BJ (cell line): ENCODE data around the gene LCN10. TPM values are rescaled to one million over a fixed set of nuclear protein-coding genes. Genes with fewer than 3 reads are reported as not detected.

Experiments used
- CTCF ChIA-PET: fragments of 350-600 bp; formaldehyde crosslinking; extraction: SDS; loops from one replicate; lab custom pipeline; 2021; ENCODE audit warnings: antibody characterized with exemption, inconsistent platforms; lab: Yijun Ruan, JAX
- POLR2A ChIA-PET: fragments of 300-600 bp; sonication (Branson Sonifier 250); formaldehyde crosslinking; extraction: SDS; loops from one replicate; lab custom pipeline; 2021; ENCODE audit warnings: antibody characterized with exemption; lab: Charles Lee
- DNase-seq: peaks from one replicate; pipeline ENCODE4 v3.0.0-alpha.2; 2011; ENCODE audit warnings: low read depth
- H3K27me3 ChIP-seq: 2 replicates; pipeline ENCODE4 v1.6.0; 2011; ENCODE audit warnings: low read length; ENCODE audit not compliant: control insufficient read depth, insufficient read depth
- H3K36me3 ChIP-seq: 2 replicates; pipeline ENCODE4 v1.5.1; 2011; ENCODE audit warnings: low read length; ENCODE audit not compliant: control insufficient read depth, insufficient read depth
- H3K4me3 ChIP-seq: 2 replicates; pipeline ENCODE4 v1.5.1; 2011; ENCODE audit warnings: low read depth, mild to moderate bottlenecking, control low read depth, low read length
- CTCF ChIP-seq: IDR thresholded peaks from 2 replicates; pipeline ENCODE4 v1.5.1; 2011; ENCODE audit warnings: low read depth, mild to moderate bottlenecking, control low read depth, inconsistent platforms, low read length, moderate library complexity; ENCODE audit not compliant: insufficient read depth
- polyA plus RNA-seq: library from polyadenylated mRNA; depleted of rRNA; stranded (reverse); fragments of >200 nt; gene quantifications from 2 replicates; pipeline ENCODE4 v1.2.3, GENCODE V29; 2011

The LCN10 gene
- polyA plus RNA-seq, 1 experiment, result not detected

DNA sequence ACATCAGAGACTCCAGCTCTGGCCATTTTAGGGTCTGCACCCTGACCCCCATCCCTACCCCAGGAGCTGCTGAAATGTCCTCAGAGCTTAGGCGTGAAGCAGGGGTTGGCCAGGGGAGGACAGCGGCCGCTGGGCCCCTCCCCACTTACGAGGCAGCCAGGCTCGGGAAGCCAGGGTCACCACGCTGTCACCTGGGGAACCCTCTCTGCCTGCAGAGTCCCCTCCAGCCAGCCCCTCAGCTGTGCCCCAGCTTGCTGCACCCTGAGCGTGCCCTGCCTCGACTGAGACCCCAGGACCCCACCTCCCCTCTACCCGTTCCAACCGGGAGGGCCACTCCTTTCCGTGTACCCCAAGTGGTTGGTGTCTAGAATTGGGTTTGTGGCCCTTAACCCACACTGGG lies 2.7 kb downstream of the LCN10 start:
- POLR2A ChIA-PET, result no interaction called here
- TF ChIP-seq CTCF, result no peak
- Histone ChIP-seq H3K27me3 (peaks cover 11% of the 10 kb centered on the region), H3K4me3 (no peak overlapping the region), H3K36me3 (no peaks in the 10 kb centered on the region)
- CTCF ChIA-PET, result interaction anchor here (1.3 kb wide), 1 partner anchor 12 kb away, joined by 4 read pairs; no protein-coding TSS in a partner anchor
- no peak for DNase-seq

GRCh38 chr9:136739509-136739908 lies 3.2 kb downstream of the LCN10 start:
- H3K36me3 ChIP-seq, result no peaks in the 10 kb centered on the region
- POLR2A ChIA-PET, result no interaction called here
- H3K27me3 ChIP-seq, result peaks cover 11% of the 10 kb centered on the region
- DNase-seq, result no peak
- no peak for TF ChIP-seq CTCF
- no peak overlapping the region for H3K4me3 ChIP-seq
- CTCF ChIA-PET, result no interaction called here

GRCh38 chr9:136738960-136739359 lies 3.8 kb downstream of the LCN10 start:
- Histone ChIP-seq H3K36me3 (no peaks in the 10 kb centered on the region), H3K27me3 (peaks cover 11% of the 10 kb centered on the region), H3K4me3 (no peak overlapping the region)
- CTCF ChIA-PET, result no interaction called here
- POLR2A ChIA-PET, result no interaction called here
- DNase-seq, result no peak
- TF ChIP-seq CTCF, result no peak

GRCh38 chr9:136735812-136736480 lies 6.8 kb downstream of the LCN10 start:
- H3K36me3 ChIP-seq, result no peaks in the 10 kb centered on the region
- peaks cover 5% of the 10 kb centered on the region for H3K27me3 ChIP-seq
- DNase-seq, result no peak
- no peak overlapping the region for H3K4me3 ChIP-seq
- TF ChIP-seq CTCF, result no peak
- CTCF ChIA-PET, result no interaction called here
- POLR2A ChIA-PET, result no interaction called here

DNA sequence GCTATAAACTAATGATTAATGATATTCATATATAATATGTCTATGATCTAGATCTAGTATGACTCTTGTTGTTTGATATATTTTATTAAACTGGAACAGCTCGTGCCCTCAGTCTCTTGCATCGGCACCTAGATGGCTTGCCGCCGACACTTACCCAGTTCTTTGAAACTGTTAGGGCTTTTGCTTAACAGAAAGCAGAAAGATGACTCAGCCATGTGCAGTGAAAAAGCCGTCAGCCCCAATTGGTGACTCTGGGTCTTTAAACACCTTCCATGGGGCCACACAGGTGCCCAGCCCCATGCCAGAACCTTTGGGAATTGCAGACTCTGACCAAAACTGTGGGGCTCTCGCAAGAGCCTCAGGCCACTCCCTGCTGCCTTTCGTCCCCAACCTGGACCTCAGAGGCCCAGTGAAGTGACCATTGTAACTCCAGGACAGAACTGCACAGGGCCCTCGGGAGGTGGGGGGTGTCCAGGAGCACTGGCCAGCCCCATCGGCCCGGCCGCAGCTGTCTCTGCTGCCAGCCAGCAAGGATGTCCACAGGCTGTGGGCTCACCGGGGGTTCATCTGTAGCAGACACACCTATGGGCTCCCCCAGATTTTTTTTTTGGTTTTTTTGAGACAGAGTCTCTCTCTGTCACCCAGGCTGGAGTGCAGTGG lies 7.8 kb downstream of the LCN10 start:
- H3K4me3 ChIP-seq, result no peak overlapping the region
- H3K36me3 ChIP-seq, result no peaks in the 10 kb centered on the region
- H3K27me3 ChIP-seq, result peaks cover 5% of the 10 kb centered on the region
- ChIA-PET CTCF (no interaction called here), POLR2A (no interaction called here)
- DNase-seq, result no peak
- no peak for TF ChIP-seq CTCF
